Osteoblast (primary cell): ENCODE measurements around the gene CRB1. TPM values are rescaled to one million over a fixed set of nuclear protein-coding genes. Genes with fewer than 3 reads are reported as not detected.

Experiments
- DNase-seq: peaks from one replicate; pipeline ENCODE4 v3.0.0; 2011; ENCODE audit warnings: low spot score, mixed read lengths; ENCODE audit not compliant: insufficient read length; ENCODE audit errors: missing footprints
- H2AFZ ChIP-seq: 2 replicates; pipeline ENCODE4 v1.6.0; 2011; ENCODE audit warnings: mild to moderate bottlenecking, low read length
- H3K27ac ChIP-seq: 2 replicates; pipeline ENCODE4 v1.5.1; 2011; ENCODE audit warnings: mild to moderate bottlenecking, low read depth, low read length, moderate library complexity
- H3K27me3 ChIP-seq: 2 replicates; pipeline ENCODE4 v1.6.0; 2012; ENCODE audit warnings: mild to moderate bottlenecking, control low read depth, inconsistent platforms, low read length, moderate library complexity; ENCODE audit not compliant: insufficient read depth
- H3K36me3 ChIP-seq: 2 replicates; pipeline ENCODE4 v1.5.1; 2011; ENCODE audit warnings: mild to moderate bottlenecking, low read length, control low read depth, moderate library complexity; ENCODE audit not compliant: insufficient read depth
- H3K4me1 ChIP-seq: 2 replicates; pipeline ENCODE4 v1.5.1; 2011; ENCODE audit warnings: mild to moderate bottlenecking, low read length, control low read depth, moderate library complexity; ENCODE audit not compliant: insufficient read depth
- H3K4me2 ChIP-seq: 2 replicates; pipeline ENCODE4 v1.6.0; 2011; ENCODE audit warnings: mild to moderate bottlenecking, low read length; ENCODE audit not compliant: insufficient read depth
- H3K4me3 ChIP-seq: fragments of 200-600 bp; sonication (generic); 3 replicates; pipeline ENCODE4 v1.5.1; 2012; ENCODE audit warnings: mild to moderate bottlenecking, low read length, inconsistent platforms; ENCODE audit not compliant: insufficient read depth
- H3K79me2 ChIP-seq: 2 replicates; pipeline ENCODE4 v1.6.0; 2012; ENCODE audit warnings: mild to moderate bottlenecking, low read length, control low read depth, inconsistent platforms; ENCODE audit not compliant: insufficient read depth
- H3K9me3 ChIP-seq: 2 replicates; pipeline ENCODE4 v1.5.1; 2011; ENCODE audit warnings: low read depth, low read length, control low read depth
- H4K20me1 ChIP-seq: 2 replicates; pipeline ENCODE4 v1.6.0; 2012; ENCODE audit warnings: mild to moderate bottlenecking, low read length, control low read depth; ENCODE audit not compliant: insufficient read depth
- total RNA-seq: library from RNA; depleted of rRNA; stranded (reverse); fragments of >200 nt; gene quantifications from 2 replicates; pipeline ENCODE4 v1.2.3, GENCODE V29; 2012
- TF ChIP-seq, protein P1 (sequence below): IDR thresholded peaks from 2 replicates; pipeline ENCODE4 v1.5.1; 2011; ENCODE audit warnings: mild to moderate bottlenecking, low read depth, low read length, moderate library complexity; ENCODE audit errors: extremely low read depth

Gene CRB1
- total RNA-seq, 1 donor = not detected

DNA sequence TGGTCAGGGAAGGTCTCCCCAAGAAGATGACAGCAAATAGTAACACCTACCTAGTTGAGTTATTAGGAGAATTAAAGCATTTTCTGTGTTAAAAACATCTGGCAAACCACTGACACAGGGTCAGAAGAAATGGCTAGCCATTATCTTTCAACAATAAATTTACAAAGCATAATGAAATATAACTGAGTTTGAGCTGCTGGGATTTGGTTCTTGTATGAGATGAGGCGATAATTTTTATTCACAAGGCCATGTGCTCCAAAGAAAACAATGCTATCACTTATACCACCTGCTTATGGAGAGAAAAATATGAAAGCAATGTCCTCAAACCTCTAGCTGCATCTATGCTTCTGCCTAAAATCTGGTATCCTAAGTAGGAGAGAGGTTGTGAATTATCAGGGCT, 202.3 kb downstream of the CRB1 start:
- Histone ChIP-seq H3K4me3 (no peak overlapping the region), H3K27me3 (no peaks in the 10 kb centered on the region), H4K20me1 (no peaks in the 10 kb centered on the region), H3K9me3 (no peaks in the 10 kb centered on the region), H2AFZ (no peak overlapping the region), H3K79me2 (no peaks in the 10 kb centered on the region), H3K4me1 (no peaks in the 10 kb centered on the region), H3K27ac (no peak overlapping the region), H3K4me2 (no peak overlapping the region), H3K36me3 (no peaks in the 10 kb centered on the region)
- no peak for DNase-seq
- TF ChIP-seq, protein P1, sequence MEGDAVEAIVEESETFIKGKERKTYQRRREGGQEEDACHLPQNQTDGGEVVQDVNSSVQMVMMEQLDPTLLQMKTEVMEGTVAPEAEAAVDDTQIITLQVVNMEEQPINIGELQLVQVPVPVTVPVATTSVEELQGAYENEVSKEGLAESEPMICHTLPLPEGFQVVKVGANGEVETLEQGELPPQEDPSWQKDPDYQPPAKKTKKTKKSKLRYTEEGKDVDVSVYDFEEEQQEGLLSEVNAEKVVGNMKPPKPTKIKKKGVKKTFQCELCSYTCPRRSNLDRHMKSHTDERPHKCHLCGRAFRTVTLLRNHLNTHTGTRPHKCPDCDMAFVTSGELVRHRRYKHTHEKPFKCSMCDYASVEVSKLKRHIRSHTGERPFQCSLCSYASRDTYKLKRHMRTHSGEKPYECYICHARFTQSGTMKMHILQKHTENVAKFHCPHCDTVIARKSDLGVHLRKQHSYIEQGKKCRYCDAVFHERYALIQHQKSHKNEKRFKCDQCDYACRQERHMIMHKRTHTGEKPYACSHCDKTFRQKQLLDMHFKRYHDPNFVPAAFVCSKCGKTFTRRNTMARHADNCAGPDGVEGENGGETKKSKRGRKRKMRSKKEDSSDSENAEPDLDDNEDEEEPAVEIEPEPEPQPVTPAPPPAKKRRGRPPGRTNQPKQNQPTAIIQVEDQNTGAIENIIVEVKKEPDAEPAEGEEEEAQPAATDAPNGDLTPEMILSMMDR = no peak

DNA sequence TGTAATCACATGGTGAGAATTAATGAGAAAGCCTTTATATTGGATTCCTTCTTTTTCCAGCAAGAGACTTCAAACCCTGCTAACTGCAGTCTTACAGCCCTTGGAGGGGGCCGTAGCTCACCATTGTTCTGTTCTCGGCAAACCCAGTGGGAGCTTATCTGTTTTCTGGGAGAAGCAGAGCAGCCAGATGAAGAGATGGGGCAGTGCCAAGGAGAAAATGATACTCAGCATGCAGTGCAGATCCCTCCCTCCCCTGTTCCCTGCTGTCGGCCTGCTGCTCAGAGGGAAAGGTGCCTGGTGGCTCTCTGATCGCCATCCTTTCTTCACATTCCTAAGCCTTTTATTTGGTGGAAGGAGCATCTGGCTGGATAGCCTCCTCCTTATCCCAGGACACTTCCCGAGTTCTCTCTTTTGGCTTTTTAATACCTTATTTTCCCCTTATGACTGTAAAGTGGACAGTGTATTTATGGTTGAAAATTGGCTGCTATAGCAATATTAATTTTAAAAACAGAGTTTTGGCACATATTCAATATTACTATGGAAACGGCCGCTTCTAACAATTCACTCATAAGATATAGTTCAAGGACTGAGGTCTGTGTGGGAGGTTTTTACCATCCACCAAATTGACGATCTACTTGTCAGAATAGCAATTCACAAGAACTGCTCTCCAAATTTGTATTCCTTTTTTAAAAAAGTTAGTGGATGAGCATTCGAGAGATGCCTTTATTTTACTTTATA, 203.4 kb downstream of the CRB1 start:
- TF ChIP-seq, protein P1 = no peak
- no peaks in the 10 kb centered on the region for H4K20me1 ChIP-seq
- DNase-seq = no peak
- H3K4me2 ChIP-seq = no peak overlapping the region
- H3K4me1 ChIP-seq = no peaks in the 10 kb centered on the region
- H3K4me3 ChIP-seq = no peak overlapping the region
- H3K27me3 ChIP-seq = no peaks in the 10 kb centered on the region
- H3K9me3 ChIP-seq = no peaks in the 10 kb centered on the region
- H3K79me2 ChIP-seq = no peaks in the 10 kb centered on the region
- no peaks in the 10 kb centered on the region for H3K36me3 ChIP-seq
- no peak overlapping the region for H2AFZ ChIP-seq
- no peak overlapping the region for H3K27ac ChIP-seq

DNA sequence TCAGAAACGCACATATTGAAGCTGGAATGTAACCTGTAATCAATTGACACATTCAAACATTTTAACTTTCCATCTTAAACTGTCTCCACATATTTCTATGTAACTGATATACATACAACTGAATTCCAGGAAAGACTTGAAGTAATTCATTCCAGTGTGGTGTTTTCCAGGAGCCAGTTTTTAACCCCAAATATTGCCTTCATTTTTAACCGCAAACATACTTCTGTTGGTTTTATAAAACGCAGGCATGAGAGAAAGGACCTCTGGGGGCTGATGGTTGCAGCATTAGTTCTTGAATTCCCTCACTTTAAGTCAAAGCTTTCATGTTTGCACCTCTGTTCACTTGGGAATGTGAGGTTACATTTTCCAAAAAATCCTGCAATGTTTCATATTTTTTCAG, 204.1 kb downstream of the CRB1 start:
- no peak overlapping the region for H2AFZ ChIP-seq
- no peaks in the 10 kb centered on the region for H4K20me1 ChIP-seq
- H3K4me2 ChIP-seq = no peak overlapping the region
- TF ChIP-seq, protein P1 = no peak
- H3K36me3 ChIP-seq = no peaks in the 10 kb centered on the region
- no peak overlapping the region for H3K4me3 ChIP-seq
- no peaks in the 10 kb centered on the region for H3K27me3 ChIP-seq
- no peak for DNase-seq
- H3K79me2 ChIP-seq = no peaks in the 10 kb centered on the region
- H3K27ac ChIP-seq = no peak overlapping the region
- no peaks in the 10 kb centered on the region for H3K4me1 ChIP-seq
- no peaks in the 10 kb centered on the region for H3K9me3 ChIP-seq

DNA sequence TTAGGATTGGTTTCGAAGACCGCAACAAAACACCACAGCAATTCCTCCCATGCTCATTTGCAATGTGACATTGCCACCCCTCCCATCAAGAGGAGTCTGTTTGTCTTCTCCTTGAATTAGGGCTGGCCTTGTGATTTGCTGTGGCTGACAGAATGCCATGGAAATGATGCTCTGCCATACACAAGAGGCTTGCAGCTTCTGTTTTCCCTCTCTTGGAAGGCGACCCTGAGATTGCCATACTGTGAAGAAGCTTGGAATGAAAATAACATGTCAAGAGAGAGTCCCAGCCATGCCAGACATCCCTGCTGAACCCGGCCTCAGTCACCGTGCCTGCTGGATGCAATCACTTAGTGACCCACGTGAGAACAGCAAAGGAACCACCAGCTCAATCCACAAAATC, 212.4 kb downstream of the CRB1 start:
- Histone ChIP-seq H3K79me2 (no peaks in the 10 kb centered on the region), H3K9me3 (no peaks in the 10 kb centered on the region), H3K27ac (no peak overlapping the region), H4K20me1 (no peaks in the 10 kb centered on the region), H3K4me1 (no peaks in the 10 kb centered on the region), H3K36me3 (no peaks in the 10 kb centered on the region), H3K4me2 (no peak overlapping the region), H3K27me3 (no peaks in the 10 kb centered on the region), H3K4me3 (no peak overlapping the region), H2AFZ (no peak overlapping the region)
- no peak for DNase-seq
- TF ChIP-seq, protein P1 = no peak
